HEK293 (cell line): ENCODE results near the gene NELL1.

Experiments used
- CTCF ChIA-PET: fragments of 350-600 bp; formaldehyde crosslinking; extraction: SDS; loops from one replicate; lab custom pipeline; 2021; ENCODE audit warnings: antibody characterized with exemption; lab: Yijun Ruan, JAX
- POLR2A ChIA-PET: fragments of 300-600 bp; formaldehyde crosslinking; extraction: SDS; loops from one replicate; lab custom pipeline; 2020; ENCODE audit warnings: antibody characterized with exemption, inconsistent platforms; lab: Yijun Ruan, JAX
- H3K27ac ChIP-seq: fragments of 200-500 bp; sonication (Bioruptor generic); 2 replicates; pipeline ENCODE4 v1.5.1; 2014; ENCODE audit warnings: low read depth, low read length, control low read depth, inconsistent platforms; ENCODE audit errors: extremely low read depth
- H3K36me3 ChIP-seq, 2 experiments: fragments of 200-500 bp in 1 of 2; sonication (Bioruptor generic) in 1 of 2; 1 replicate in 1 of 2; 2 replicates in 1 of 2; pipeline ENCODE4 v1.5.1; 2014 to 2017; ENCODE audit warnings: inconsistent platforms in 2 of 2, low read length in 2 of 2; ENCODE audit not compliant: control insufficient read depth in 2 of 2, insufficient read depth in 1 of 2
- H3K4me1 ChIP-seq: fragments of 200-500 bp; sonication (Bioruptor generic); 2 replicates; pipeline ENCODE4 v1.5.1; 2014; ENCODE audit warnings: mild to moderate bottlenecking, low read length, inconsistent platforms; ENCODE audit not compliant: control insufficient read depth, insufficient read depth
- H3K4me3 ChIP-seq: 2 replicates; pipeline ENCODE4 v1.5.1; 2011; ENCODE audit warnings: low read depth, mild to moderate bottlenecking, control low read depth, low read length, moderate library complexity
- H3K9me3 ChIP-seq: fragments of 200-500 bp; sonication (Bioruptor generic); 2 replicates; pipeline ENCODE4 v1.5.1; 2014; ENCODE audit warnings: low read depth, low read length, inconsistent platforms; ENCODE audit not compliant: control insufficient read depth, insufficient read depth
- FEZF1 ChIP-seq: fragments of 450-650 bp; formaldehyde crosslinking; IDR thresholded peaks from 2 replicates; pipeline ENCODE4 v1.5.1; 2016; ENCODE audit warnings: missing biosample characterization, missing genetic modification characterization
- KLF7 ChIP-seq: fragments of 450-650 bp; formaldehyde crosslinking; IDR thresholded peaks from 2 replicates; pipeline ENCODE4 v1.5.1; 2016; ENCODE audit warnings: missing biosample characterization, missing genetic modification characterization, borderline replicate concordance
- KLF9 ChIP-seq: fragments of 450-650 bp; formaldehyde crosslinking; IDR thresholded peaks from 2 replicates; pipeline ENCODE4 v1.5.1; 2016; ENCODE audit warnings: missing biosample characterization, missing genetic modification characterization, low read depth
- SP7 ChIP-seq: fragments of 450-650 bp; formaldehyde crosslinking; IDR thresholded peaks from 2 replicates; pipeline ENCODE4 v1.5.1; 2016; ENCODE audit warnings: missing biosample characterization, missing genetic modification characterization
- TRIM28 ChIP-seq: IDR thresholded peaks from 2 replicates; pipeline ENCODE4 v1.6.1; 2011; ENCODE audit warnings: low read length, control low read depth, borderline replicate concordance
- ZFHX2 ChIP-seq: fragments of 450-650 bp; formaldehyde crosslinking; conservative IDR thresholded peaks from 2 replicates; pipeline ENCODE4 v1.5.1; 2016; ENCODE audit warnings: missing biosample characterization, missing genetic modification characterization
- ZFP37 ChIP-seq: fragments of 450-650 bp; formaldehyde crosslinking; IDR thresholded peaks from 2 replicates; pipeline ENCODE4 v1.5.1; 2016; ENCODE audit warnings: missing biosample characterization, missing genetic modification characterization
- ZIC2 ChIP-seq: fragments of 450-650 bp; formaldehyde crosslinking; IDR thresholded peaks from 2 replicates; pipeline ENCODE4 v1.5.1; 2016; ENCODE audit warnings: missing biosample characterization, missing genetic modification characterization
- ZNF114 ChIP-seq: fragments of 450-650 bp; formaldehyde crosslinking; IDR thresholded peaks from 2 replicates; pipeline ENCODE4 v1.5.0; 2017; ENCODE audit warnings: missing biosample characterization, missing genetic modification characterization
- ZNF174 ChIP-seq: fragments of 450-650 bp; formaldehyde crosslinking; IDR thresholded peaks from 2 replicates; pipeline ENCODE4 v1.5.0; 2017; ENCODE audit warnings: missing biosample characterization, mild to moderate bottlenecking, missing genetic modification characterization
- ZNF19 ChIP-seq: fragments of 450-650 bp; formaldehyde crosslinking; IDR thresholded peaks from 2 replicates; pipeline ENCODE4; 2016; ENCODE audit warnings: missing biosample characterization, missing genetic modification characterization, low read depth
- ZNF214 ChIP-seq: fragments of 450-650 bp; formaldehyde crosslinking; IDR thresholded peaks from 2 replicates; pipeline ENCODE4 v1.5.1; 2017; ENCODE audit warnings: missing biosample characterization, mild to moderate bottlenecking, missing genetic modification characterization, borderline replicate concordance
- ZNF23 ChIP-seq: fragments of 450-650 bp; formaldehyde crosslinking; IDR thresholded peaks from 2 replicates; pipeline ENCODE4 v1.5.1; 2016; ENCODE audit warnings: missing biosample characterization, missing genetic modification characterization, borderline replicate concordance
- ZNF239 ChIP-seq: fragments of 450-650 bp; formaldehyde crosslinking; IDR thresholded peaks from 2 replicates; pipeline ENCODE4 v1.5.1; 2016; ENCODE audit warnings: missing biosample characterization, missing genetic modification characterization
- ZNF266 ChIP-seq: fragments of 450-650 bp; formaldehyde crosslinking; IDR thresholded peaks from 2 replicates; pipeline ENCODE4 v1.5.1; 2016; ENCODE audit warnings: missing biosample characterization, missing genetic modification characterization, low read depth
- ZNF341 ChIP-seq: fragments of 450-650 bp; formaldehyde crosslinking; IDR thresholded peaks from 2 replicates; pipeline ENCODE4; 2016; ENCODE audit warnings: low read depth, missing biosample characterization, missing genetic modification characterization
- ZNF610 ChIP-seq: fragments of 450-650 bp; formaldehyde crosslinking; IDR thresholded peaks from 2 replicates; pipeline ENCODE4 v1.5.1; 2016; ENCODE audit warnings: missing biosample characterization, missing genetic modification characterization, borderline replicate concordance
- ZNF623 ChIP-seq: fragments of 450-650 bp; formaldehyde crosslinking; IDR thresholded peaks from 2 replicates; pipeline ENCODE4 v1.5.1; 2016; ENCODE audit warnings: missing biosample characterization, missing genetic modification characterization
- ZNF629 ChIP-seq: fragments of 450-650 bp; formaldehyde crosslinking; IDR thresholded peaks from 2 replicates; pipeline ENCODE4 v1.5.1; 2017; ENCODE audit warnings: missing biosample characterization, missing genetic modification characterization
- ZNF76 ChIP-seq: fragments of 450-650 bp; formaldehyde crosslinking; IDR thresholded peaks from 2 replicates; pipeline ENCODE4; 2016; ENCODE audit warnings: low read depth, missing biosample characterization, missing genetic modification characterization, borderline replicate concordance
- ZNF785 ChIP-seq: fragments of 450-650 bp; formaldehyde crosslinking; IDR thresholded peaks from 2 replicates; pipeline ENCODE4 v1.5.1; 2016; ENCODE audit warnings: missing biosample characterization, missing genetic modification characterization
- ZNF843 ChIP-seq: fragments of 450-650 bp; formaldehyde crosslinking; IDR thresholded peaks from 2 replicates; pipeline ENCODE4 v1.5.1; 2016; ENCODE audit warnings: missing biosample characterization, missing genetic modification characterization
- TF ChIP-seq, protein P1 (sequence below): fragments of 450-650 bp; formaldehyde crosslinking; IDR thresholded peaks from 2 replicates; pipeline ENCODE4 v1.5.1; 2016; ENCODE audit warnings: missing biosample characterization, missing genetic modification characterization
- TF ChIP-seq, protein P2 (sequence below): fragments of 450-650 bp; IDR thresholded peaks from 2 replicates; pipeline ENCODE4 v1.5.1; 2018; ENCODE audit warnings: missing biosample characterization, mild to moderate bottlenecking, missing genetic modification characterization

Gene NELL1

DNA sequence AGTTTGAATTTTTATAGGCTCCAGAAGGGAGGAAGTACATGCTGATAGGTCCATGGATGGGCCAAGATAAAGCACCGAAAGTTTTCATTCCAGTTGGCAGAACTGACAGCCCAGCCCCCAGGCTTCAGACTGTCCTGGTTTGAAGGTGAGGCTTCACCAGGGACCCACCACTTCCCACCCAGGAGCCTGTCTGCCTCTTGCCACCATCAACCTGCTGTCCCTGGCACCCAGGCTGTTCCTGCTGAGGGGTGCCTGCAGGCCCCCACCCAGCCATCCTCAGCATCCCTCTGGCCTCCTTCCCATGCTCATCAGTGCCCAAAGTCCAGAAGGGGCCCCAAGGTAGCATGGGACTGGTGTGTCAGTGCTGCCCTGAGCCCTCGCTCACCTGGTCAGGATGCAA, 463.9 kb downstream of the NELL1 start:
- no peaks in the 10 kb centered on the region for H3K9me3 ChIP-seq
- H3K4me3 ChIP-seq: no peak overlapping the region
- TF ChIP-seq ZNF214 (no peak), ZNF266 (tag by site-specific recombination) (no peak), ZIC2 (no peak)
- no peaks in the 10 kb centered on the region for H3K4me1 ChIP-seq
- H3K36me3 ChIP-seq: no peaks in the 10 kb centered on the region
- ChIA-PET POLR2A (no interaction called here), CTCF (no interaction called here)
- no peak overlapping the region for H3K27ac ChIP-seq

DNA sequence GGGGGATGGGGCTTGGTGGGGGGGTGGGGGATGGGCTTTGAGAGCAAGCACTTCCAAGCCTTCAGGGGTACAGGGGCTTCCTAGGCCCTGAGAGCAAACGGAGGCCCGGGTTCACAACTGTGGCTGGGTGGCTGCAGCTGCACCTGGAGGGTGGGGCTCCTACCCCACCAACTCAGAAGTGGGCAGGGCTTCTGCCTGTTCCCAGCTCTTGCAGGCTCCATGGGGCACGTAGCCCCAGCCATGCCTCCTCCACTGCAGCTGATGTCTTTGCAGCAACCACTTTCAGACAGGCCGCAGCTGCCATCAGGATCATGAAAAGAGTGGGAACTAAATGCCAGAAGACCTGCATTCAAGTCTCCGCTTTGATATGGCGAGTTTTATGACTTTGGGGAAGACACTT, 464.3 kb downstream of the NELL1 start:
- ChIA-PET CTCF (no interaction called here), POLR2A (no interaction called here)
- no peak overlapping the region for H3K4me3 ChIP-seq
- no peak overlapping the region for H3K27ac ChIP-seq
- no peaks in the 10 kb centered on the region for H3K36me3 ChIP-seq
- TF ChIP-seq ZNF785 (tag by site-specific recombination) (no peak), ZNF114 (tag by site-specific recombination) (no peak)
- TF ChIP-seq, protein P1, sequence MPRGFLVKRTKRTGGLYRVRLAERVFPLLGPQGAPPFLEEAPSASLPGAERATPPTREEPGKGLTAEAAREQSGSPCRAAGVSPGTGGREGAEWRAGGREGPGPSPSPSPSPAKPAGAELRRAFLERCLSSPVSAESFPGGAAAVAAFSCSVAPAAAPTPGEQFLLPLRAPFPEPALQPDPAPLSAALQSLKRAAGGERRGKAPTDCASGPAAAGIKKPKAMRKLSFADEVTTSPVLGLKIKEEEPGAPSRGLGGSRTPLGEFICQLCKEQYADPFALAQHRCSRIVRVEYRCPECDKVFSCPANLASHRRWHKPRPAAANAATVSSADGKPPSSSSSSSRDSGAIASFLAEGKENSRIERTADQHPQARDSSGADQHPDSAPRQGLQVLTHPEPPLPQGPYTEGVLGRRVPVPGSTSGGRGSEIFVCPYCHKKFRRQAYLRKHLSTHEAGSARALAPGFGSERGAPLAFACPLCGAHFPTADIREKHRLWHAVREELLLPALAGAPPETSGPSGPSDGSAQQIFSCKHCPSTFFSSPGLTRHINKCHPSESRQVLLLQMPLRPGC (tag by site-specific recombination): no peak
- no peaks in the 10 kb centered on the region for H3K9me3 ChIP-seq
- H3K4me1 ChIP-seq: no peaks in the 10 kb centered on the region

DNA sequence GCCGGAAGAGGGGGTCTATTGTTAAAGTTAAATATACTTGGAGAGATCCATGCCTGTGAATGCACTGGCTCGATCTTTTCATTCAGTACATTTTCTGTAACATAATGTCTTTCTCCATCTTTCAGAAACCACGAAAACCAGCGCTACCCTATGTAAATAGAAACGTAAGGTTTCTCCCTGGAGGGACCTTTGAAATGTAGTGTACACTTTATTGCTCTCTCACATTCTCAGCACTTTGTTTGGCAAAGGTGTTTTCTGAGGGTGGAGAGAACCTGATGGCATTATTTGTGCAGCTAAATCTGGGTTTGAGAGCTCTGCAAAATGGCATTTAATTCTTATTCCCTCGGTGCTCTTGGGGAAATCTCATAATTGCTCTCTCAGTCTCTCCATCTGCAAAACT, 468.4 kb downstream of the NELL1 start:
- H3K9me3 ChIP-seq: no peaks in the 10 kb centered on the region
- POLR2A ChIA-PET: no interaction called here
- H3K27ac ChIP-seq: no peak overlapping the region
- H3K36me3 ChIP-seq: no peaks in the 10 kb centered on the region
- no peak for TF ChIP-seq ZNF239 (tag by site-specific recombination)
- no peak for TF ChIP-seq ZFHX2 (tag by site-specific recombination)
- no peak for TF ChIP-seq ZNF610 (tag by site-specific recombination)
- no peak for TF ChIP-seq KLF9
- no peak for TF ChIP-seq ZNF23 (tag by site-specific recombination)
- TF ChIP-seq, protein P2, sequence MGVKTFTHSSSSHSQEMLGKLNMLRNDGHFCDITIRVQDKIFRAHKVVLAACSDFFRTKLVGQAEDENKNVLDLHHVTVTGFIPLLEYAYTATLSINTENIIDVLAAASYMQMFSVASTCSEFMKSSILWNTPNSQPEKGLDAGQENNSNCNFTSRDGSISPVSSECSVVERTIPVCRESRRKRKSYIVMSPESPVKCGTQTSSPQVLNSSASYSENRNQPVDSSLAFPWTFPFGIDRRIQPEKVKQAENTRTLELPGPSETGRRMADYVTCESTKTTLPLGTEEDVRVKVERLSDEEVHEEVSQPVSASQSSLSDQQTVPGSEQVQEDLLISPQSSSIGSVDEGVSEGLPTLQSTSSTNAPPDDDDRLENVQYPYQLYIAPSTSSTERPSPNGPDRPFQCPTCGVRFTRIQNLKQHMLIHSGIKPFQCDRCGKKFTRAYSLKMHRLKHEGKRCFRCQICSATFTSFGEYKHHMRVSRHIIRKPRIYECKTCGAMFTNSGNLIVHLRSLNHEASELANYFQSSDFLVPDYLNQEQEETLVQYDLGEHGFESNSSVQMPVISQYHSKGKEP: no peak
- no peak for TF ChIP-seq ZNF341 (tag by site-specific recombination)
- TF ChIP-seq ZNF19 (tag by site-specific recombination): no peak
- TF ChIP-seq ZNF629: no peak
- no peak for TF ChIP-seq KLF7 (tag by site-specific recombination)
- no peak for TF ChIP-seq ZNF174 (tag by site-specific recombination)
- no peak for TF ChIP-seq ZNF623 (tag by site-specific recombination)
- no peak for TF ChIP-seq SP7 (tag by site-specific recombination)
- no peak for TF ChIP-seq ZFP37 (tag by site-specific recombination)
- TF ChIP-seq ZNF76 (tag by site-specific recombination): no peak
- TF ChIP-seq ZIC2: no peak
- TF ChIP-seq ZNF843 (tag by site-specific recombination): no peak
- no peak for TF ChIP-seq TRIM28
- no peak for TF ChIP-seq FEZF1 (tag by site-specific recombination)
- TF ChIP-seq, all 188 proteins: peak for 0
- CTCF ChIA-PET: no interaction called here
- Histone ChIP-seq H3K4me3 (no peak overlapping the region), H3K4me1 (no peaks in the 10 kb centered on the region)
